C4-2B (cell line): ENCODE results near the gene CCDC81.

ENCODE experiments used
- ZFX ChIP-seq: fragments of 450-650 bp; IDR thresholded peaks from 2 replicates; pipeline ENCODE4 v1.6.1; 2017
- TF ChIP-seq, protein P1 (sequence below): fragments of 450-650 bp; conservative IDR thresholded peaks from 2 replicates; pipeline ENCODE4 v1.5.1; 2017; ENCODE audit warnings: mild to moderate bottlenecking

DNA sequence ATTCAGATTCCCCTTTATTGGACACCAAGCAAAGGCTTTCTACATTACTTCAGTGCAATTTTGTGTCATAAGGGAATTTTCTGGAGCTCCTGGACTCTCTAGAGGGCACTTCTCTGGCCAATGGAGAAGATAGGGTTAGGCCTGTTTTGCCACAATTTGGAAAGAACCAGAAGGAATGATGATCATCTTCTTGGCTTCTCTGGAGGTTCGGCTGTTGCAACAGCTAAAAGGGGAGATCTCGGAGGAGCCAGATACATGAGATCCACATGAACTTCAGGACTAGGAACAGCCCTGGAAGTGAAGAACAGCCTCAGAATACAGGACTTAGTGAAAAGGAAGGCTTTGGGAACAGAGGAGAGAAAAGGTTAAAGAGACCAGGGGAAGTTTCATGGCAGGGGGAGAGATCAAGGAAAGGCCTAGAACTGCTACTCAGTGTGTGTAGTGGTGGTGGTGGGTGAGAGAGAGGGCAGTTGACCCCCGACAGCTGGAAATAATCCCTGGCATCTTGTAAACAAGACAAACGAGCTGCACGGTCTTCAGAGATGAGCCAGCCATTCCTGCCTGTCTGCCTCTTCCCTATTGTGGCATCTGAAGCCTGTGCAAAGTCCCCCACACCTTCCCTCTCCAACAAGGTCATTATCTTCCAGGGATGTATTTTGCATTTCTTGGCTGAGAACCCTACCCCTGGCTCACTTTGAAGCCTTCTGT, 83.8 kb downstream of the CCDC81 start:
- TF ChIP-seq, protein P1, sequence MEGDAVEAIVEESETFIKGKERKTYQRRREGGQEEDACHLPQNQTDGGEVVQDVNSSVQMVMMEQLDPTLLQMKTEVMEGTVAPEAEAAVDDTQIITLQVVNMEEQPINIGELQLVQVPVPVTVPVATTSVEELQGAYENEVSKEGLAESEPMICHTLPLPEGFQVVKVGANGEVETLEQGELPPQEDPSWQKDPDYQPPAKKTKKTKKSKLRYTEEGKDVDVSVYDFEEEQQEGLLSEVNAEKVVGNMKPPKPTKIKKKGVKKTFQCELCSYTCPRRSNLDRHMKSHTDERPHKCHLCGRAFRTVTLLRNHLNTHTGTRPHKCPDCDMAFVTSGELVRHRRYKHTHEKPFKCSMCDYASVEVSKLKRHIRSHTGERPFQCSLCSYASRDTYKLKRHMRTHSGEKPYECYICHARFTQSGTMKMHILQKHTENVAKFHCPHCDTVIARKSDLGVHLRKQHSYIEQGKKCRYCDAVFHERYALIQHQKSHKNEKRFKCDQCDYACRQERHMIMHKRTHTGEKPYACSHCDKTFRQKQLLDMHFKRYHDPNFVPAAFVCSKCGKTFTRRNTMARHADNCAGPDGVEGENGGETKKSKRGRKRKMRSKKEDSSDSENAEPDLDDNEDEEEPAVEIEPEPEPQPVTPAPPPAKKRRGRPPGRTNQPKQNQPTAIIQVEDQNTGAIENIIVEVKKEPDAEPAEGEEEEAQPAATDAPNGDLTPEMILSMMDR, result no peak
- TF ChIP-seq ZFX, result no peak
